KBM-7 (cell line): ENCODE measurements around the gene SGIP1.
A peak's percentile ranks its signal among the peaks of the same experiment; 100 is the strongest.

Experiments
- DNase-seq: peaks from one replicate; pipeline ENCODE4 v3.0.0-alpha.2; 2015
- in situ Hi-C: fragments of 300-500 bp; cut with MboI; formaldehyde crosslinking; loops from 2 replicates; pipeline ENCODE4 v1.14.3; 2020; ENCODE audit warnings: low sequenced_read_pairs, low pct_unique_long_range_greater_than_20kb, mixed read lengths

SGIP1 gene

GRCh38 chr1:66546047-66546810, 12.3 kb downstream of the SGIP1 start:
- DNase-seq: no peak
- in situ Hi-C loops: loop anchor here (10.0 kb wide), 1 partner anchor 159 kb away; no protein-coding TSS in a partner anchor

GRCh38 chr1:66549017-66549416, 15.1 kb downstream of the SGIP1 start:
- no peak for DNase-seq
- in situ Hi-C loops: loop anchor here (10.0 kb wide), 1 partner anchor 156 kb away; no protein-coding TSS in a partner anchor

- in situ Hi-C loops: no loop called here
- no peak for DNase-seq
These were observed 16.3 kb downstream of the SGIP1 start for GRCh38 chr1:66550243-66550642.

GRCh38 chr1:66552287-66552686, 18.3 kb downstream of the SGIP1 start:
- no peak for DNase-seq
- in situ Hi-C loops: no loop called here

GRCh38 chr1:66552829-66553228, 18.9 kb downstream of the SGIP1 start:
- in situ Hi-C loops: no loop called here
- DNase-seq: no peak

GRCh38 chr1:66553846-66554245, 19.9 kb downstream of the SGIP1 start:
- in situ Hi-C loops: no loop called here
- DNase-seq: no peak

GRCh38 chr1:66556161-66556611, 22.2 kb downstream of the SGIP1 start:
- no peak for DNase-seq
- in situ Hi-C loops: no loop called here

- in situ Hi-C loops: no loop called here
- no peak for DNase-seq
These were observed 23.2 kb downstream of the SGIP1 start for GRCh38 chr1:66557157-66557556.

GRCh38 chr1:66559517-66559916, 25.6 kb downstream of the SGIP1 start:
- no peak for DNase-seq
- in situ Hi-C loops: no loop called here

GRCh38 chr1:66562561-66562960, 28.6 kb downstream of the SGIP1 start:
- in situ Hi-C loops: no loop called here
- DNase-seq: no peak

GRCh38 chr1:66563094-66563800, 29.3 kb downstream of the SGIP1 start:
- no peak for DNase-seq
- in situ Hi-C loops: no loop called here

- in situ Hi-C loops: no loop called here
- DNase-seq: peak; percentile 10
These were observed 30.1 kb downstream of the SGIP1 start for GRCh38 chr1:66563941-66564630.

- in situ Hi-C loops: no loop called here
- DNase-seq: no peak
These were observed 36.2 kb downstream of the SGIP1 start for GRCh38 chr1:66570196-66570595.

GRCh38 chr1:66571789-66572188, 37.8 kb downstream of the SGIP1 start:
- no peak for DNase-seq
- in situ Hi-C loops: no loop called here

GRCh38 chr1:66575739-66576138, 41.8 kb downstream of the SGIP1 start:
- DNase-seq: no peak
- in situ Hi-C loops: no loop called here

GRCh38 chr1:66576645-66577044, 42.7 kb downstream of the SGIP1 start:
- peak; percentile 32 for DNase-seq
- in situ Hi-C loops: no loop called here

GRCh38 chr1:66578841-66579240, 44.9 kb downstream of the SGIP1 start:
- in situ Hi-C loops: no loop called here
- DNase-seq: no peak

GRCh38 chr1:66580081-66580480, 46.1 kb downstream of the SGIP1 start:
- in situ Hi-C loops: no loop called here
- DNase-seq: peak; percentile 11

GRCh38 chr1:66583021-66583420, 49.1 kb downstream of the SGIP1 start:
- no peak for DNase-seq
- in situ Hi-C loops: no loop called here

GRCh38 chr1:66585002-66585401, 51.0 kb downstream of the SGIP1 start:
- in situ Hi-C loops: no loop called here
- DNase-seq: no peak
